AG04449 (cell line): Measurements from ENCODE around the gene NHERF2.

Source experiments
- CTCF ChIA-PET: fragments of 350-600 bp; formaldehyde crosslinking; extraction: SDS; loops from one replicate; lab custom pipeline; 2021; ENCODE audit warnings: antibody characterized with exemption; lab: Yijun Ruan, JAX
- POLR2A ChIA-PET: fragments of 400-600, 350-600 bp; formaldehyde crosslinking; extraction: SDS; loops from one replicate; lab custom pipeline; 2020; ENCODE audit warnings: antibody characterized with exemption, inconsistent platforms; lab: Yijun Ruan, JAX
- DNase-seq: peaks from one replicate; pipeline ENCODE4 v3.0.0-alpha.2; 2010; ENCODE audit warnings: low read depth, low spot score
- H3K4me3 ChIP-seq: 2 replicates; pipeline ENCODE4 v1.5.1; 2011; ENCODE audit warnings: low read depth, mild to moderate bottlenecking, control low read depth, low read length
- TF ChIP-seq, protein P1 (sequence below): IDR thresholded peaks from one replicate; pipeline ENCODE4 v1.5.1; 2011; ENCODE audit warnings: mild to moderate bottlenecking, moderate library complexity, low read length, control low read depth, inconsistent platforms; ENCODE audit not compliant: insufficient read depth; ENCODE audit errors: missing control alignments

The NHERF2 gene

DNA sequence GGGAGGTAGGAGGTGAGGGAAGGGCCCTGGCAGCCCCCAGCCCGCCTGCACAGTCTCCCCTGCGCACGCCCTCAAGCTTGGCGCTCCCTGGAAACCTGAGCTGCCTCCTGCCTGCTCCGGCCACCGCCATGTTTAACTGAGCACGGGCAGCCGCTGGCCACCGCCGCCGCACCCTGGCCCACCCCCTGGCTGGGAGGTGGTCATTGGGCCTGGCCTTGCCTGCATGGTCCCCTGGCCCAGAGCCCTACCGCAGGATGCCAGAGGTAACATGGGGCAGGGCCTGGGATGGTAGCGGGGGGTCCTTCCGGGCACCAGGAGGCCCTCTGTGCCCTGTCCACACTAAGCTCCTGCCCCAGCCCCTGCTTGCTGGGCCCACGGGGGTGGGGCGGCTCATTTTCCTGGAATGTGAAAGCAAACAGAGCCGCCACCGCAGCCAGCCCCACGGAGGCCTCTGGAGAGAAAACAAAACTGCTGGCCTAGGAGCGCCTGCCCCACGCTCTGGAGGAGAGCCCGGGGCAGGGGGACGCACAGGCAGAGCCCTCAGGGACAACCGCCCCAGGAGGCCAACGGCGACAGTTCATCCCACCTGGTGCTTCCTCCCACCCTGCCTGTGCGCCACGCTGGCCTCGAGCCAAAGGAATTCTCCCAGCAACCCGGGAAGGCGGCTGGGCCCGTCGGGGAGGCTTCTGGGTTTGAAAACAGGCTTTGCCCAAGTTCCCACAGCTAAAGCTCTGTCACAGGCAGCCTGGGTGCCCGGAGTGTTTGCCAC is 8.9 kb downstream of the NHERF2 start:
- peak overlapping the region; percentile 29; the same call in 1 of the 2 replicates for H3K4me3 ChIP-seq
- TF ChIP-seq, protein P1, sequence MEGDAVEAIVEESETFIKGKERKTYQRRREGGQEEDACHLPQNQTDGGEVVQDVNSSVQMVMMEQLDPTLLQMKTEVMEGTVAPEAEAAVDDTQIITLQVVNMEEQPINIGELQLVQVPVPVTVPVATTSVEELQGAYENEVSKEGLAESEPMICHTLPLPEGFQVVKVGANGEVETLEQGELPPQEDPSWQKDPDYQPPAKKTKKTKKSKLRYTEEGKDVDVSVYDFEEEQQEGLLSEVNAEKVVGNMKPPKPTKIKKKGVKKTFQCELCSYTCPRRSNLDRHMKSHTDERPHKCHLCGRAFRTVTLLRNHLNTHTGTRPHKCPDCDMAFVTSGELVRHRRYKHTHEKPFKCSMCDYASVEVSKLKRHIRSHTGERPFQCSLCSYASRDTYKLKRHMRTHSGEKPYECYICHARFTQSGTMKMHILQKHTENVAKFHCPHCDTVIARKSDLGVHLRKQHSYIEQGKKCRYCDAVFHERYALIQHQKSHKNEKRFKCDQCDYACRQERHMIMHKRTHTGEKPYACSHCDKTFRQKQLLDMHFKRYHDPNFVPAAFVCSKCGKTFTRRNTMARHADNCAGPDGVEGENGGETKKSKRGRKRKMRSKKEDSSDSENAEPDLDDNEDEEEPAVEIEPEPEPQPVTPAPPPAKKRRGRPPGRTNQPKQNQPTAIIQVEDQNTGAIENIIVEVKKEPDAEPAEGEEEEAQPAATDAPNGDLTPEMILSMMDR = no peak
- no peak for DNase-seq
- POLR2A ChIA-PET = interaction anchor here (0.8 to 2.1 kb wide), 5 partner anchors 12 to 120 kb away, joined by 3 to 10 read pairs (median 4); partner anchors contain the start of genes NTHL1, RPS2, TRAF7 and TSC2
- CTCF ChIA-PET = interaction anchor here (0.5 to 1.8 kb wide), 6 partner anchors 9 to 105 kb away, joined by 3 to 10 read pairs (median 3); partner anchors contain the start of genes NTHL1 and TSC2

GRCh38 chr16:2036200-2036966 is 9.7 kb downstream of the NHERF2 start:
- TF ChIP-seq, protein P1 = no peak
- POLR2A ChIA-PET = interaction anchor here (0.8 to 2.1 kb wide), 5 partner anchors 11 to 119 kb away, joined by 3 to 10 read pairs (median 4); partner anchors contain the start of genes NTHL1, RPS2, TRAF7 and TSC2
- no peak for DNase-seq
- H3K4me3 ChIP-seq = peak overlapping the region; percentile 29; the same call in 1 of the 2 replicates
- CTCF ChIA-PET = interaction anchor here (0.5 to 1.8 kb wide), 5 partner anchors 8 to 105 kb away, joined by 3 to 10 read pairs (median 3); partner anchors contain the start of genes NTHL1 and TSC2

DNA sequence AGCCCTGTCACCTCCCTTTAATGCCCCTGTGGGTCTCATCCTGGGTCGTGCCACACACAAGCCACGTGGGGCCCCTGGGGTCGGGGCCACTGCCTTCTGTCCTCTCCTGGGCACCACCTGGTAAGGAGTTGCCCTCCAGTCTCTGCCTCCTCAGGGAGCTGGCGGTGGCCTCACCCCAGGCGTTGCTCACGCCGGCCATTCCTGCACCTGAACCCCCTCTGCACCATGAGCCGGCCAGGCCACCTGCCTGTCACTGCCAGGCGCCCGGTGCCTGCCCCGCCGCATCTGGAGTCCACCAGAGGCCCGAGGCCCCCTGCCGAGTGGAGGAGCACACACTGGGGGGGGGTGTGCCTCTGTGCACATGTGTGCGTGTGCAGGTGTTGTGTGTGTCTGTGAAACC is 10.4 kb downstream of the NHERF2 start:
- TF ChIP-seq, protein P1 = no peak
- POLR2A ChIA-PET = no interaction called here
- CTCF ChIA-PET = no interaction called here
- no peak for DNase-seq
- H3K4me3 ChIP-seq = no peak overlapping the region

DNA sequence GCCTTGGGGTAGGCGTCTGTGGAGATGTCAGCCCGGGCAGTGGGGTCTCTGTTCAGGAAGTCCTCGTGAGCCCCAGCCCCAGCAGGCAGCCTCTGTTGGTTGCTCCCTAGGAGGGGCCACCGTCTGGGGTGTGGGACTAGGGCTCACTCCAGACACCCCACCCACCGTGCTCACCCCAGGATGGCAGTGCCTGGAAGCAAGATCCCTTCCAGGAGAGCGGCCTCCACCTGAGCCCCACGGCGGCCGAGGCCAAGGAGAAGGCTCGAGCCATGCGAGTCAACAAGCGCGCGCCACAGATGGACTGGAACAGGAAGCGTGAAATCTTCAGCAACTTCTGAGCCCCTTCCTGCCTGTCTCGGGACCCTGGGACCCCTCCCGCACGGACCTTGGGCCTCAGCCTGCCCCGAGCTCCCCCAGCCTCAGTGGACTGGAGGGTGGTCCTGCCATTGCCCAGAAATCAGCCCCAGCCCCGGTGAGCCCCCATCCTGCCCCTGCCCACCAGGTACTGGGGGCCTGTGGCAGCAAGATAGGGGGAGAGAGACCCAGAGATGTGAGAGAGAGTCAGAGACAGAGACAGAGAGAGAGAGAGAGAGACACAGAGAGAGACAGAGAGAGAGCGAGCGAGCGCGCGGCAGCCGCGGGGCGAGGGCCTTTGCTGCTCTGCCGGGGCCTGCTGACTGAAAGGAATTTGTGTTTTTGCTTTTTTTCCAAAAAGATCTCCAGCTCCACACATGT is 11.1 kb downstream of the NHERF2 start:
- TF ChIP-seq, protein P1 = no peak
- CTCF ChIA-PET = no interaction called here
- DNase-seq = no peak
- no peak overlapping the region for H3K4me3 ChIP-seq
- POLR2A ChIA-PET = no interaction called here

- H3K4me3 ChIP-seq = no peak overlapping the region
- TF ChIP-seq, protein P1 = no peak
- ChIA-PET POLR2A (interaction anchor here (1.0 kb wide), 1 partner anchor 117 kb away, joined by 4 read pairs; the partner anchor contains the start of gene TRAF7), CTCF (interaction anchor here (0.8 to 3.7 kb wide), 2 partner anchors 16 to 34 kb away, joined by 3 to 19 read pairs; no protein-coding TSS in a partner anchor)
- no peak for DNase-seq
Observed at GRCh38 chr16:2038382-2039231, 11.9 kb downstream of the NHERF2 start.
